ENCODE data around the gene PLEKHM3.

PLEKHM3 gene

GRCh38 chr2:207868855-207869596 lies 156.3 kb downstream of the PLEKHM3 start:
- no peaks in the 10 kb centered on the region for H3K27me3 ChIP-seq (ENCODE audit: low read length)
- no peaks in the 10 kb centered on the region for H3K79me2 ChIP-seq (ENCODE audit: insufficient read depth, low read length)
- H3K9me3 ChIP-seq (ENCODE audit: insufficient read depth, low read length), result no peaks in the 10 kb centered on the region
- no peaks in the 10 kb centered on the region for H4K20me1 ChIP-seq (ENCODE audit: low read depth, low read length)
- no peaks in the 10 kb centered on the region for H3K9me2 ChIP-seq (replicated peaks; ENCODE audit: insufficient read depth, low read length)
- no peaks in the 10 kb centered on the region for H3F3A ChIP-seq (ENCODE audit: insufficient read depth)
- H3K27ac ChIP-seq (ENCODE audit: low read depth, low read length), result no peak overlapping the region
- no peak overlapping the region for H3K9ac ChIP-seq (ENCODE audit: low read length)
- H3K36me3 ChIP-seq (ENCODE audit: low read length), result no peaks in the 10 kb centered on the region
- H3K4me3 ChIP-seq (ENCODE audit: insufficient read depth, low read length, poor library complexity, severe bottlenecking), result no peak overlapping the region
- no peak for TF ChIP-seq EZH2phosphoT487 (conservative IDR thresholded peaks at IDR 0.05; ENCODE audit: low read length)
- no peak for TF ChIP-seq CTCF (IDR thresholded peaks at IDR 0.05; ENCODE audit: insufficient read depth, low read length, poor library complexity, severe bottlenecking)
- H3K4me2 ChIP-seq (ENCODE audit: low read depth, low read length, poor library complexity, severe bottlenecking), result no peak overlapping the region
- H2AFZ ChIP-seq (ENCODE audit: low read depth, low read length, severe bottlenecking), result no peak overlapping the region

- TF ChIP-seq CTCF (IDR thresholded peaks at IDR 0.05; ENCODE audit: insufficient read depth, low read length, poor library complexity, severe bottlenecking) (no peak), EZH2phosphoT487 (conservative IDR thresholded peaks at IDR 0.05; ENCODE audit: low read length) (no peak)
- Histone ChIP-seq H3F3A (ENCODE audit: insufficient read depth) (no peaks in the 10 kb centered on the region), H4K20me1 (ENCODE audit: low read depth, low read length) (no peaks in the 10 kb centered on the region), H3K27me3 (ENCODE audit: low read length) (no peaks in the 10 kb centered on the region), H3K36me3 (ENCODE audit: low read length) (no peaks in the 10 kb centered on the region), H3K79me2 (ENCODE audit: insufficient read depth, low read length) (no peaks in the 10 kb centered on the region), H3K9ac (ENCODE audit: low read length) (no peak overlapping the region), H2AFZ (ENCODE audit: low read depth, low read length, severe bottlenecking) (no peak overlapping the region), H3K27ac (ENCODE audit: low read depth, low read length) (no peak overlapping the region), H3K4me3 (ENCODE audit: insufficient read depth, low read length, poor library complexity, severe bottlenecking) (no peak overlapping the region), H3K9me2 (replicated peaks; ENCODE audit: insufficient read depth, low read length) (no peaks in the 10 kb centered on the region), H3K4me2 (ENCODE audit: low read depth, low read length, poor library complexity, severe bottlenecking) (no peak overlapping the region), H3K9me3 (ENCODE audit: insufficient read depth, low read length) (no peaks in the 10 kb centered on the region)
These were observed 157.4 kb downstream of the PLEKHM3 start for GRCh38 chr2:207867905-207868304.

GRCh38 chr2:207867056-207867455 lies 158.3 kb downstream of the PLEKHM3 start:
- Histone ChIP-seq H2AFZ (ENCODE audit: low read depth, low read length, severe bottlenecking) (no peak overlapping the region), H3K9me2 (replicated peaks; ENCODE audit: insufficient read depth, low read length) (no peaks in the 10 kb centered on the region), H3K9me3 (ENCODE audit: insufficient read depth, low read length) (no peaks in the 10 kb centered on the region), H3K79me2 (ENCODE audit: insufficient read depth, low read length) (no peaks in the 10 kb centered on the region), H4K20me1 (ENCODE audit: low read depth, low read length) (no peaks in the 10 kb centered on the region), H3K4me3 (ENCODE audit: insufficient read depth, low read length, poor library complexity, severe bottlenecking) (no peak overlapping the region), H3K9ac (ENCODE audit: low read length) (no peak overlapping the region), H3K36me3 (ENCODE audit: low read length) (no peaks in the 10 kb centered on the region), H3K4me2 (ENCODE audit: low read depth, low read length, poor library complexity, severe bottlenecking) (no peak overlapping the region), H3K27me3 (ENCODE audit: low read length) (no peaks in the 10 kb centered on the region), H3F3A (ENCODE audit: insufficient read depth) (no peaks in the 10 kb centered on the region), H3K27ac (ENCODE audit: low read depth, low read length) (no peak overlapping the region)
- TF ChIP-seq CTCF (IDR thresholded peaks at IDR 0.05; ENCODE audit: insufficient read depth, low read length, poor library complexity, severe bottlenecking) (no peak), EZH2phosphoT487 (conservative IDR thresholded peaks at IDR 0.05; ENCODE audit: low read length) (no peak)
